Stomach (tissue), 9 donors: ENCODE results near the gene NOXA1. TPM values are rescaled to one million over a fixed set of nuclear protein-coding genes. Genes with fewer than 3 reads are reported as not detected.

Experiments
- DNase-seq, 2 donors: peaks; one replicate each; pipeline versions ENCODE4 v3.0.0 to v3.0.0-alpha.2; 2013 to 2019
- H3K27ac ChIP-seq, 5 donors: fragments of 200-600 bp in 4 of 5; sonication (generic) in 4 of 5; one replicate each; pipeline ENCODE4 v1.5.1; 2013 to 2019; ENCODE audit warnings: mild to moderate bottlenecking in 1 of 5, moderate library complexity in 1 of 5
- H3K27me3 ChIP-seq, 3 donors: fragments of 200-600 bp; sonication (generic); one replicate each; pipeline ENCODE4 v1.5.1; 2017 to 2019; ENCODE audit warnings: mixed run types in 1 of 3
- H3K36me3 ChIP-seq, 4 donors: fragments of 200-600 bp; sonication (generic); 1 replicate in 3 of 4; 2 replicates in 1 of 4; pipeline ENCODE4 v1.5.1; 2016 to 2019
- H3K4me1 ChIP-seq, 4 donors: fragments of 200-600 bp; sonication (generic); one replicate each; pipeline ENCODE4 v1.5.1; 2016 to 2019
- H3K4me3 ChIP-seq, 4 donors: fragments of 200-600 bp; sonication (generic) in 3 of 4; one replicate each; pipeline ENCODE4 v1.5.1; 2016 to 2019; ENCODE audit warnings: mild to moderate bottlenecking in 1 of 4
- H3K9me3 ChIP-seq, 4 donors: fragments of 200-600 bp; sonication (generic); one replicate each; pipeline ENCODE4 v1.5.1; 2016 to 2019
- CTCF ChIP-seq, 7 experiments: fragments of 450-650 bp in 4 of 7; fragments of 200-600 bp in 3 of 7; sonication (generic) in 3 of 7; IDR thresholded peaks; one replicate each; pipeline ENCODE4 v1.5.1; 2016 to 2019; ENCODE audit warnings: antibody characterized with exemption in 7 of 7, control low read depth in 2 of 7, mild to moderate bottlenecking in 1 of 7
- EP300 ChIP-seq: sonication (generic); formaldehyde crosslinking; IDR thresholded peaks from one replicate; pipeline ENCODE4 v1.6.1; 2017; ENCODE audit warnings: antibody characterized with exemption
- POLR2A ChIP-seq, 4 donors: fragments of 450-650 bp; IDR thresholded peaks; one replicate each; pipeline ENCODE4 v1.6.1; 2016; ENCODE audit warnings: antibody characterized with exemption in 4 of 4, control low read depth in 2 of 4, mild to moderate bottlenecking in 1 of 4, moderate library complexity in 1 of 4
- POLR2AphosphoS5 ChIP-seq, 3 donors: sonication (generic); formaldehyde crosslinking; IDR thresholded peaks; one replicate each; pipeline ENCODE4 v1.6.1; 2016; ENCODE audit warnings: antibody characterized with exemption in 3 of 3
- WGBS, 5 donors: extraction: QIAGEN DNeasy Blood & Tissue Kit in 3 of 5; methylation state at CpG; one replicate each; pipeline versions ENCODE4 v1.1.5 to v1.1.7; 2013 to 2018; 5-methylcytosine and 5-hydroxymethylcytosine counted together
- intact Hi-C: fragments of 100-400 bp; cut with DNase I; formaldehyde crosslinking; loops from one replicate; pipeline ENCODE4 v1.15.1; 2023; ENCODE audit warnings: low total_unique reads
- polyA plus RNA-seq, 3 donors: library from polyadenylated mRNA; stranded (reverse); fragments of 200-250 nt; gene quantifications; one replicate each; pipeline ENCODE4 v1.2.3, GENCODE V29; 2013
- total RNA-seq, 5 donors: library from RNA; depleted of rRNA; stranded (reverse); fragments of >200 nt; gene quantifications; one replicate each; pipeline versions ENCODE4 v1.1.0 to v1.2.3, GENCODE V29; 2014 to 2016
- donor health status: healthy with polysubstance abuse.
- donor health status: Bipolar disorder and iron deficiency.
- donor health status: healthy.

NOXA1 gene
- total and polyA plus RNA-seq, 8 donors = 3.5 to 43.2 (median 14.7) TPM

- 88 to 95% (median 94%) methylated on average over 18 to 26 of the region's 26 CpGs for WGBS, 5 donors
- H3K27me3 ChIP-seq = no peaks in the 10 kb centered on the region
- no peaks in the 10 kb centered on the region for H3K9me3 ChIP-seq
- peaks cover 0 to 50% (median 31%) of the 10 kb centered on the region in 4 donors for H3K36me3 ChIP-seq
- no peak overlapping the region for H3K27ac ChIP-seq
- no peak overlapping the region for H3K4me3 ChIP-seq
- DNase-seq = no peak
- peaks cover 0 to 2% (median 0%) of the 10 kb centered on the region in 4 donors for H3K4me1 ChIP-seq
- TF ChIP-seq EP300 (no peak), POLR2AphosphoS5 (IDR thresholded peaks at IDR 0.05) (no peak), POLR2A (IDR thresholded peaks at IDR 0.05) (no peak), CTCF (IDR thresholded peaks at IDR 0.05) (no peak)
- intact Hi-C loops = no loop called here
These were observed 26.4 kb upstream of the NOXA1 start for GRCh38 chr9:137396634-137397367.

- Histone ChIP-seq H3K27ac (no peak overlapping the region), H3K4me1 (no peaks in the 10 kb centered on the region), H3K9me3 (no peaks in the 10 kb centered on the region), H3K4me3 (no peak overlapping the region), H3K27me3 (no peaks in the 10 kb centered on the region), H3K36me3 (peaks cover 0 to 40% (median 22%) of the 10 kb centered on the region in 4 donors)
- 90 to 93% (median 92%) methylated on average over 20 of the region's 20 CpGs for WGBS, 5 donors
- intact Hi-C loops = no loop called here
- no peak for DNase-seq
- no peak for TF ChIP-seq POLR2A (IDR thresholded peaks at IDR 0.05)
- no peak for TF ChIP-seq CTCF (IDR thresholded peaks at IDR 0.05)
- TF ChIP-seq POLR2AphosphoS5 (IDR thresholded peaks at IDR 0.05) = no peak
- no peak for TF ChIP-seq EP300
These were observed 25.3 kb upstream of the NOXA1 start for GRCh38 chr9:137397675-137398423.

GRCh38 chr9:137398561-137399468 is 24.4 kb upstream of the NOXA1 start:
- Histone ChIP-seq H3K9me3 (no peaks in the 10 kb centered on the region), H3K27ac (no peak overlapping the region), H3K4me1 (no peaks in the 10 kb centered on the region), H3K4me3 (no peak overlapping the region), H3K27me3 (no peaks in the 10 kb centered on the region), H3K36me3 (peaks cover 0 to 30% (median 13%) of the 10 kb centered on the region in 4 donors)
- 95 to 96% (median 96%) methylated on average over 54 to 60 of the region's 60 CpGs for WGBS, 5 donors
- intact Hi-C loops = no loop called here
- DNase-seq = no peak
- TF ChIP-seq POLR2A (IDR thresholded peaks at IDR 0.05) = no peak
- no peak for TF ChIP-seq POLR2AphosphoS5 (IDR thresholded peaks at IDR 0.05)
- TF ChIP-seq EP300 = no peak
- TF ChIP-seq CTCF (IDR thresholded peaks at IDR 0.05) = no peak

GRCh38 chr9:137402746-137403145 is 20.4 kb upstream of the NOXA1 start:
- Histone ChIP-seq H3K27ac (no peak overlapping the region), H3K36me3 (peaks cover 0 to 4% (median 0%) of the 10 kb centered on the region in 4 donors), H3K9me3 (no peaks in the 10 kb centered on the region), H3K27me3 (peaks cover 0 to 14% (median 5%) of the 10 kb centered on the region in 3 donors), H3K4me3 (no peak overlapping the region), H3K4me1 (peaks cover 16 to 22% (median 18%) of the 10 kb centered on the region in 4 donors)
- TF ChIP-seq POLR2A (IDR thresholded peaks at IDR 0.05) (no peak), EP300 (no peak), POLR2AphosphoS5 (IDR thresholded peaks at IDR 0.05) (no peak), CTCF (IDR thresholded peaks at IDR 0.05) (no peak)
- 86 to 89% (median 87%) methylated on average over 6 to 11 of the region's 11 CpGs for WGBS, 5 donors
- intact Hi-C loops = loop anchor here (10.0 kb wide), 1 partner anchor 98 kb away; the partner anchor contains the start of gene NRARP
- no peak for DNase-seq
